MV-4-11 (cell line): ENCODE measurements around the gene LGALS9.

Experiments
- DNase-seq: peaks from one replicate; lab custom pipeline; 2025; lab: John Stamatoyannopoulos, UW

Gene LGALS9

GRCh38 chr17:27630607-27631410, at the start of gene LGALS9:
TSS of gene LGALS9 (plus strand) at chr17:27631188. CDS start at chr17:27631266, 78 bp downstream.
- DNase-seq: peak; percentile 90

- no peak for DNase-seq
Measured at GRCh38 chr17:27582696-27583095, 48.3 kb upstream of the LGALS9 start.

- DNase-seq: no peak
Measured at GRCh38 chr17:27585153-27585681, 45.8 kb upstream of the LGALS9 start.

- no peak for DNase-seq
Measured at GRCh38 chr17:27585792-27586191, 45.2 kb upstream of the LGALS9 start.

- no peak for DNase-seq
Measured at GRCh38 chr17:27586203-27586721, 44.7 kb upstream of the LGALS9 start.

GRCh38 chr17:27588354-27588753, 42.6 kb upstream of the LGALS9 start:
- DNase-seq: no peak

GRCh38 chr17:27590864-27591263, 40.1 kb upstream of the LGALS9 start:
- DNase-seq: no peak

- DNase-seq: no peak
Measured at GRCh38 chr17:27591986-27592385, 39.0 kb upstream of the LGALS9 start.

GRCh38 chr17:27593232-27593856, 37.6 kb upstream of the LGALS9 start:
- no peak for DNase-seq

- no peak for DNase-seq
Measured at GRCh38 chr17:27593857-27594255, 37.1 kb upstream of the LGALS9 start.

GRCh38 chr17:27595208-27595607, 35.8 kb upstream of the LGALS9 start:
- DNase-seq: no peak

GRCh38 chr17:27596096-27596495, 34.9 kb upstream of the LGALS9 start:
- no peak for DNase-seq

- DNase-seq: no peak
Measured at GRCh38 chr17:27596566-27597187, 34.3 kb upstream of the LGALS9 start.

- no peak for DNase-seq
Measured at GRCh38 chr17:27597188-27597580, 33.8 kb upstream of the LGALS9 start.

GRCh38 chr17:27597783-27598320, 33.1 kb upstream of the LGALS9 start:
- DNase-seq: no peak

- DNase-seq: no peak
Measured at GRCh38 chr17:27598337-27599050, 32.5 kb upstream of the LGALS9 start.

- no peak for DNase-seq
Measured at GRCh38 chr17:27600471-27600870, 30.5 kb upstream of the LGALS9 start.

GRCh38 chr17:27601069-27601974, 29.7 kb upstream of the LGALS9 start:
- peak; percentile 81 for DNase-seq

GRCh38 chr17:27601975-27602302, 29.0 kb upstream of the LGALS9 start:
- no peak for DNase-seq

GRCh38 chr17:27602721-27603420, 28.1 kb upstream of the LGALS9 start:
- DNase-seq: peak; percentile 45
